SK-N-SH treated with all-trans-retinoic acid at 6 μM for 48 hours (cell line): ENCODE results near the gene IGLL5.

Experiments
- ARNTL ChIP-seq: fragments of 450-650 bp; formaldehyde crosslinking; IDR thresholded peaks from 2 replicates; pipeline ENCODE4 v1.5.0; 2020; ENCODE audit warnings: low read depth, mild to moderate bottlenecking, moderate library complexity, borderline replicate concordance
- CSDC2 ChIP-seq: fragments of 250-450 bp; sonication (Bioruptor Pico); IDR thresholded peaks from 2 replicates; pipeline ENCODE4 v1.5.0; 2020; ENCODE audit warnings: mild to moderate bottlenecking, moderate library complexity
- GLIS3 ChIP-seq: fragments of 250-450 bp; sonication (Bioruptor Pico); IDR thresholded peaks from 2 replicates; pipeline ENCODE4 v1.5.0; 2020; ENCODE audit warnings: mild to moderate bottlenecking, moderate library complexity
- POU6F1 ChIP-seq: fragments of 250-450 bp; sonication (Bioruptor Pico); IDR thresholded peaks from 2 replicates; pipeline ENCODE4 v1.8.0; 2021; ENCODE audit warnings: low read depth, mild to moderate bottlenecking, moderate library complexity, borderline replicate concordance
- PPARA ChIP-seq: fragments of 250-450 bp; sonication (Bioruptor Pico); IDR thresholded peaks from 2 replicates; pipeline ENCODE4 v1.5.0; 2020; ENCODE audit warnings: mild to moderate bottlenecking, borderline replicate concordance
- TCF4 ChIP-seq: fragments of 250-450 bp; sonication (Bioruptor Pico); IDR thresholded peaks from 2 replicates; pipeline ENCODE4 v1.8.0; 2021; ENCODE audit warnings: mild to moderate bottlenecking, moderate library complexity, borderline replicate concordance
- ZC3H10 ChIP-seq: fragments of 250-450 bp; sonication (Bioruptor Pico); IDR thresholded peaks from 2 replicates; pipeline ENCODE4 v1.5.1; 2021; ENCODE audit warnings: mild to moderate bottlenecking, moderate library complexity
- ZFP3 ChIP-seq: fragments of 250-450 bp; sonication (Bioruptor Pico); IDR thresholded peaks from 2 replicates; pipeline ENCODE4 v1.5.0; 2020; ENCODE audit warnings: mild to moderate bottlenecking, moderate library complexity
- ZNF8 ChIP-seq: fragments of 450-650 bp; formaldehyde crosslinking; IDR thresholded peaks from 2 replicates; pipeline ENCODE4 v1.5.0; 2020; ENCODE audit warnings: mild to moderate bottlenecking, moderate library complexity

GRCh38 chr22:22883090-22883727 is 4.4 kb upstream of the IGLL5 start:
- TF ChIP-seq ZC3H10 (CRISPR knock-in tag) (no peak), ZNF8 (CRISPR knock-in tag) (no peak), ARNTL (no peak), PPARA (CRISPR knock-in tag) (no peak), TCF4 (no peak), CSDC2 (CRISPR knock-in tag) (no peak), POU6F1 (CRISPR knock-in tag) (no peak), GLIS3 (no peak), ZFP3 (CRISPR knock-in tag) (no peak)
